NCI-H526 (cell line): ENCODE data around the gene MYH11.
"Not testable (repeated sequence)": the region's sequence is repeated elsewhere in the genome, so short reads cannot be mapped to it uniquely, and the experiment has no call there.

Source experiments
- DNase-seq, 2 experiments: peaks; one replicate each; lab custom pipeline; 2025; lab: John Stamatoyannopoulos, UW

MYH11 gene

GRCh38 chr16:15672127-15672513, 184.7 kb downstream of the MYH11 start:
- not testable (repeated sequence) for DNase-seq

GRCh38 chr16:15671530-15672117, 185.2 kb downstream of the MYH11 start:
- DNase-seq: no peak

- no peak for DNase-seq
These were observed 189.6 kb downstream of the MYH11 start for GRCh38 chr16:15667091-15667742.

- no peak for DNase-seq
These were observed 191.7 kb downstream of the MYH11 start for GRCh38 chr16:15665107-15665506.

GRCh38 chr16:15660203-15660601, 196.6 kb downstream of the MYH11 start:
- no peak for DNase-seq

GRCh38 chr16:15658556-15658955, 198.3 kb downstream of the MYH11 start:
- no peak for DNase-seq

- no peak for DNase-seq
These were observed 198.7 kb downstream of the MYH11 start for GRCh38 chr16:15658149-15658548.

GRCh38 chr16:15655561-15655960, 201.3 kb downstream of the MYH11 start:
- DNase-seq: not testable (repeated sequence)

- DNase-seq: no peak
These were observed 202.2 kb downstream of the MYH11 start for GRCh38 chr16:15654591-15654990.

GRCh38 chr16:15653227-15653626, 203.6 kb downstream of the MYH11 start:
- no peak for DNase-seq
